H7 (cell line): ENCODE measurements around the gene MCTP1. TPM values are rescaled to one million over a fixed set of nuclear protein-coding genes. Genes with fewer than 3 reads are reported as not detected.

Experiments
- DNase-seq: peaks from one replicate; pipeline ENCODE4 v3.0.0; 2012
- H3K27me3 ChIP-seq: 2 replicates; pipeline ENCODE4 v1.6.0; 2011; ENCODE audit warnings: mild to moderate bottlenecking, low read length; ENCODE audit not compliant: control insufficient read depth, insufficient read depth
- H3K36me3 ChIP-seq: replicated peaks from 2 replicates; pipeline ENCODE4 v1.5.1; 2011; ENCODE audit warnings: low read length; ENCODE audit not compliant: control insufficient read depth, insufficient read depth
- H3K4me3 ChIP-seq: 2 replicates; pipeline ENCODE4 v1.5.1; 2011; ENCODE audit warnings: low read depth, mild to moderate bottlenecking, control low read depth, low read length, moderate library complexity; ENCODE audit not compliant: insufficient read depth
- total RNA-seq: library from RNA; depleted of rRNA; stranded (reverse); fragments of >200 nt; shearing (Covaris generic); gene quantifications from 2 replicates; pipeline ENCODE4 v1.2.3, GENCODE V29; 2014

MCTP1 gene
- total RNA-seq, 1 experiment from 2014 or later: 1.0 TPM

- H3K36me3 ChIP-seq: no peaks in the 10 kb centered on the region
- DNase-seq: no peak
- no peaks in the 10 kb centered on the region for H3K27me3 ChIP-seq
- no peak overlapping the region for H3K4me3 ChIP-seq
Observed at GRCh38 chr5:95102080-95102479, 182.8 kb downstream of the MCTP1 start.

GRCh38 chr5:95100551-95100950 is 184.3 kb downstream of the MCTP1 start:
- Histone ChIP-seq H3K27me3 (no peaks in the 10 kb centered on the region), H3K4me3 (no peak overlapping the region), H3K36me3 (no peaks in the 10 kb centered on the region)
- no peak for DNase-seq

- no peaks in the 10 kb centered on the region for H3K36me3 ChIP-seq
- H3K4me3 ChIP-seq: no peak overlapping the region
- DNase-seq: no peak
- H3K27me3 ChIP-seq: no peaks in the 10 kb centered on the region
Observed at GRCh38 chr5:95098012-95098411, 186.9 kb downstream of the MCTP1 start.

- H3K36me3 ChIP-seq: no peaks in the 10 kb centered on the region
- H3K27me3 ChIP-seq: no peaks in the 10 kb centered on the region
- no peak for DNase-seq
- H3K4me3 ChIP-seq: no peak overlapping the region
Observed at GRCh38 chr5:95093211-95093610, 191.7 kb downstream of the MCTP1 start.

GRCh38 chr5:95090774-95091173 is 194.1 kb downstream of the MCTP1 start:
- Histone ChIP-seq H3K36me3 (no peaks in the 10 kb centered on the region), H3K27me3 (no peaks in the 10 kb centered on the region), H3K4me3 (no peak overlapping the region)
- no peak for DNase-seq

- Histone ChIP-seq H3K36me3 (no peaks in the 10 kb centered on the region), H3K27me3 (no peaks in the 10 kb centered on the region), H3K4me3 (no peak overlapping the region)
- DNase-seq: no peak
Observed at GRCh38 chr5:95087816-95088317, 197.0 kb downstream of the MCTP1 start.

- Histone ChIP-seq H3K27me3 (no peaks in the 10 kb centered on the region), H3K36me3 (no peaks in the 10 kb centered on the region), H3K4me3 (no peak overlapping the region)
- DNase-seq: no peak
Observed at GRCh38 chr5:95086927-95087815, 197.7 kb downstream of the MCTP1 start.

- DNase-seq: no peak
- H3K27me3 ChIP-seq: no peaks in the 10 kb centered on the region
- no peak overlapping the region for H3K4me3 ChIP-seq
- H3K36me3 ChIP-seq: no peaks in the 10 kb centered on the region
Observed at GRCh38 chr5:95084757-95085156, 200.1 kb downstream of the MCTP1 start.

GRCh38 chr5:95083606-95084005 is 201.3 kb downstream of the MCTP1 start:
- DNase-seq: no peak
- no peak overlapping the region for H3K4me3 ChIP-seq
- H3K27me3 ChIP-seq: no peaks in the 10 kb centered on the region
- H3K36me3 ChIP-seq: no peaks in the 10 kb centered on the region

GRCh38 chr5:95081982-95082381 is 202.9 kb downstream of the MCTP1 start:
- Histone ChIP-seq H3K36me3 (no peaks in the 10 kb centered on the region), H3K27me3 (no peaks in the 10 kb centered on the region), H3K4me3 (no peak overlapping the region)
- no peak for DNase-seq

GRCh38 chr5:95081500-95081960 is 203.4 kb downstream of the MCTP1 start:
- H3K4me3 ChIP-seq: no peak overlapping the region
- no peaks in the 10 kb centered on the region for H3K27me3 ChIP-seq
- peak; percentile 25 for DNase-seq
- H3K36me3 ChIP-seq: no peaks in the 10 kb centered on the region

GRCh38 chr5:95080441-95080840 is 204.5 kb downstream of the MCTP1 start:
- DNase-seq: no peak
- Histone ChIP-seq H3K27me3 (no peaks in the 10 kb centered on the region), H3K36me3 (no peaks in the 10 kb centered on the region), H3K4me3 (no peak overlapping the region)

GRCh38 chr5:95080030-95080429 is 204.9 kb downstream of the MCTP1 start:
- no peaks in the 10 kb centered on the region for H3K27me3 ChIP-seq
- H3K4me3 ChIP-seq: no peak overlapping the region
- no peaks in the 10 kb centered on the region for H3K36me3 ChIP-seq
- no peak for DNase-seq

- H3K4me3 ChIP-seq: no peak overlapping the region
- H3K27me3 ChIP-seq: no peaks in the 10 kb centered on the region
- H3K36me3 ChIP-seq: no peaks in the 10 kb centered on the region
- DNase-seq: no peak
Observed at GRCh38 chr5:95078868-95079267, 206.0 kb downstream of the MCTP1 start.

- no peaks in the 10 kb centered on the region for H3K27me3 ChIP-seq
- no peak overlapping the region for H3K4me3 ChIP-seq
- H3K36me3 ChIP-seq: no peaks in the 10 kb centered on the region
- DNase-seq: no peak
Observed at GRCh38 chr5:95076395-95077185, 208.3 kb downstream of the MCTP1 start.
